IMR-90 (cell line): ENCODE measurements around the gene CCDC63. TPM values are rescaled to one million over a fixed set of nuclear protein-coding genes. Genes with fewer than 3 reads are reported as not detected.

Experiments used
- ATAC-seq: fragments of 200-7000 bp; cut with Tn5 transposase; 2 replicates; pipeline ENCODE4 v1.9.1; 2020; ENCODE audit warnings: low read depth, mild to moderate bottlenecking, moderate library complexity
- BruUV-seq: library from RNA; stranded (reverse); fragments of 400-500 nt; replicated peaks from 2 replicates; lab custom pipeline; 2021; lab: Mats Ljungman, UMichigan
- CTCF ChIA-PET: fragments of 300-600 bp; formaldehyde crosslinking; extraction: SDS; loops from one replicate; lab custom pipeline; 2021; ENCODE audit warnings: antibody characterized with exemption; lab: Yijun Ruan, JAX
- POLR2A ChIA-PET: fragments of 300-600 bp; sonication (Branson Sonifier 250); formaldehyde crosslinking; loops from one replicate; lab custom pipeline; 2022; ENCODE audit warnings: antibody characterized with exemption; ENCODE audit not compliant: unreplicated experiment; lab: Charles Lee
- DNase-seq: peaks from one replicate; pipeline ENCODE4 v3.0.0; 2013
- H2AFZ ChIP-seq: replicated peaks from 2 replicates; pipeline ENCODE3; 2013; ENCODE audit warnings: low read length, mild to moderate bottlenecking; ENCODE audit not compliant: poor library complexity
- H2AK5ac ChIP-seq: 2 replicates; pipeline ENCODE4 v1.6.1; 2013; ENCODE audit warnings: low read depth, low read length, inconsistent platforms
- H2AK9ac ChIP-seq: replicated peaks from 2 replicates; pipeline ENCODE3; 2013; ENCODE audit warnings: mild to moderate bottlenecking, low read depth, low read length, moderate library complexity; ENCODE audit not compliant: poor library complexity
- H2BK120ac ChIP-seq: 2 replicates; pipeline ENCODE4 v1.6.1; 2013; ENCODE audit warnings: low read depth, low read length, inconsistent platforms
- H2BK15ac ChIP-seq: 3 replicates; pipeline ENCODE4 v1.6.1; 2013; ENCODE audit warnings: low read depth, low read length, inconsistent platforms
- H2BK20ac ChIP-seq: 2 replicates; pipeline ENCODE4 v1.6.1; 2013; ENCODE audit warnings: low read depth, mild to moderate bottlenecking, inconsistent platforms, low read length, moderate library complexity
- H2BK5ac ChIP-seq: 2 replicates; pipeline ENCODE4 v1.6.1; 2013; ENCODE audit warnings: mild to moderate bottlenecking, low read depth, low read length, inconsistent platforms; ENCODE audit not compliant: poor library complexity, severe bottlenecking
- H3K14ac ChIP-seq: replicated peaks from 2 replicates; pipeline ENCODE4 v1.6.1; 2013; ENCODE audit warnings: low read depth, low read length, inconsistent platforms
- H3K18ac ChIP-seq: 2 replicates; pipeline ENCODE4 v1.6.1; 2013; ENCODE audit warnings: low read depth, low read length, control low read depth
- H3K23ac ChIP-seq: 2 replicates; pipeline ENCODE4 v1.6.1; 2013; ENCODE audit warnings: low read depth, low read length, inconsistent platforms
- H3K27ac ChIP-seq: 2 replicates; pipeline ENCODE4 v1.5.1; 2013; ENCODE audit warnings: mild to moderate bottlenecking, control low read depth, low read length; ENCODE audit not compliant: insufficient read depth
- H3K27me3 ChIP-seq: 2 replicates; pipeline ENCODE4 v1.6.1; 2013; ENCODE audit warnings: low read length; ENCODE audit not compliant: control insufficient read depth, insufficient read depth
- H3K36me3 ChIP-seq: 2 replicates; pipeline ENCODE4 v1.6.1; 2013; ENCODE audit warnings: low read length, mixed read lengths; ENCODE audit not compliant: control insufficient read depth, insufficient read depth
- H3K4ac ChIP-seq: 2 replicates; pipeline ENCODE4 v1.6.1; 2013; ENCODE audit warnings: low read depth, low read length, inconsistent platforms
- H3K4me1 ChIP-seq: 2 replicates; pipeline ENCODE4 v1.6.1; 2013; ENCODE audit warnings: low read length, mixed read lengths; ENCODE audit not compliant: control insufficient read depth, insufficient read depth
- H3K4me2 ChIP-seq: 2 replicates; pipeline ENCODE4 v1.6.1; 2013; ENCODE audit warnings: low read depth, mild to moderate bottlenecking, control low read depth, low read length, moderate library complexity
- H3K4me3 ChIP-seq: 2 replicates; pipeline ENCODE4 v1.5.1; 2013; ENCODE audit warnings: low read depth, mild to moderate bottlenecking, control low read depth, low read length, moderate library complexity; ENCODE audit not compliant: insufficient read depth
- H3K56ac ChIP-seq: 2 replicates; pipeline ENCODE4 v1.6.1; 2013; ENCODE audit warnings: low read length, inconsistent platforms; ENCODE audit not compliant: insufficient read depth; ENCODE audit errors: extremely low read depth
- H3K79me1 ChIP-seq, 2 experiments: 2 replicates each; pipeline ENCODE4 v1.6.1; 2013; ENCODE audit warnings: low read length in 2 of 2, inconsistent platforms in 1 of 2, low read depth in 1 of 2
- H3K9ac ChIP-seq: 2 replicates; pipeline ENCODE4 v1.6.1; 2013; ENCODE audit warnings: low read depth, low read length, control low read depth
- H3K9me1 ChIP-seq: 2 replicates; pipeline ENCODE4 v1.6.1; 2013; ENCODE audit warnings: low read length, inconsistent platforms; ENCODE audit not compliant: insufficient read depth
- H3K9me3 ChIP-seq: 2 replicates; pipeline ENCODE4 v1.6.1; 2013; ENCODE audit warnings: low read length; ENCODE audit not compliant: control insufficient read depth, insufficient read depth
- H4K20me1 ChIP-seq: 2 replicates; pipeline ENCODE4 v1.6.1; 2013; ENCODE audit warnings: low read length, inconsistent platforms; ENCODE audit not compliant: insufficient read depth
- H4K5ac ChIP-seq: 2 replicates; pipeline ENCODE4 v1.6.1; 2013; ENCODE audit warnings: mild to moderate bottlenecking, low read depth, low read length, control low read depth
- H4K8ac ChIP-seq, 2 experiments: 2 replicates each; pipeline ENCODE4 v1.6.1; 2013; ENCODE audit warnings: low read depth in 2 of 2, low read length in 2 of 2, control low read depth in 1 of 2, inconsistent platforms in 1 of 2
- H4K91ac ChIP-seq: 2 replicates; pipeline ENCODE4 v1.6.1; 2013; ENCODE audit warnings: low read depth, low read length, inconsistent platforms; ENCODE audit not compliant: insufficient read depth
- CHD1 ChIP-seq: IDR thresholded peaks from 2 replicates; pipeline ENCODE4 v1.6.1; 2012; ENCODE audit warnings: low read depth, low read length, improper control_type of control experiment
- ELK1 ChIP-seq: fragments of 150-350 bp; IDR thresholded peaks from 2 replicates; pipeline ENCODE4 v1.6.1; 2016; ENCODE audit warnings: low read depth, mild to moderate bottlenecking, low read length, moderate library complexity, borderline replicate concordance
- MAFK ChIP-seq: IDR thresholded peaks from 2 replicates; pipeline ENCODE4 v1.6.1; 2012; ENCODE audit warnings: low read depth, low read length, improper control_type of control experiment
- MAZ ChIP-seq: IDR thresholded peaks from 2 replicates; pipeline ENCODE4 v1.6.1; 2012; ENCODE audit warnings: low read depth, mild to moderate bottlenecking, low read length, improper control_type of control experiment, moderate library complexity, borderline replicate concordance
- MXI1 ChIP-seq: IDR thresholded peaks from 2 replicates; pipeline ENCODE4 v1.6.1; 2012; ENCODE audit warnings: low read depth, mild to moderate bottlenecking, low read length, moderate library complexity, borderline replicate concordance
- NFE2L2 ChIP-seq: fragments of 150-350 bp; IDR thresholded peaks from 2 replicates; pipeline ENCODE4 v1.6.1; 2016; ENCODE audit warnings: low read depth, mild to moderate bottlenecking, low read length
- RCOR1 ChIP-seq: IDR thresholded peaks from 2 replicates; pipeline ENCODE4 v1.6.1; 2012; ENCODE audit warnings: mild to moderate bottlenecking, low read length, improper control_type of control experiment; ENCODE audit not compliant: insufficient replicate concordance
- RFX5 ChIP-seq: IDR thresholded peaks from 2 replicates; pipeline ENCODE4 v1.8.0; 2012; ENCODE audit warnings: low read depth, mild to moderate bottlenecking, low read length, moderate library complexity
- SMC3 ChIP-seq: fragments of 150-350 bp; IDR thresholded peaks from 2 replicates; pipeline ENCODE4 v1.6.1; 2016; ENCODE audit warnings: low read depth, mild to moderate bottlenecking, antibody characterized with exemption, low read length, moderate library complexity
- WGBS, 2 experiments: methylation state at CpG; one replicate each; pipeline versions ENCODE4 v1.1.5 to v1.1.7; 2013; ENCODE audit warnings: missing lambda C conversion rate in 2 of 2; ENCODE audit not compliant: insufficient read length in 1 of 2; ENCODE audit errors: extremely low coverage in 2 of 2; 5-methylcytosine and 5-hydroxymethylcytosine counted together
- dilution Hi-C: fragments of 300-500 bp; cut with HindIII; formaldehyde crosslinking; loops from one replicate; pipeline ENCODE4 v1.14.3; 2018; ENCODE audit warnings: low sequenced_read_pairs; ENCODE audit not compliant: unreplicated experiment
- in situ Hi-C: fragments of 300-500 bp; cut with MboI; formaldehyde crosslinking; loops from 3 replicates; pipeline ENCODE4 v1.14.3; 2019; ENCODE audit warnings: low sequenced_read_pairs, inconsistent platforms, mixed read lengths
- intact Hi-C: fragments of 100-400 bp; cut with micrococcal nuclease; formaldehyde crosslinking; loops from 2 replicates; pipeline ENCODE4 v1.10.0; 2022
- polyA plus RNA-seq, 3 experiments: library from polyadenylated mRNA; depleted of rRNA; stranded (reverse); fragments of >200 nt; gene quantifications; 2 replicates each; pipeline ENCODE4 v1.2.3, GENCODE V29; 2012; ENCODE audit warnings: low replicate concordance in 1 of 3
- total RNA-seq: library from RNA; depleted of rRNA; stranded (reverse); fragments of >200 nt; gene quantifications from 2 replicates; pipeline ENCODE4 v1.2.3, GENCODE V29; 2012
- TF ChIP-seq, protein P1 (sequence below): fragments of 150-350 bp; IDR thresholded peaks from 2 replicates; pipeline ENCODE4 v1.6.1; 2017; ENCODE audit warnings: mild to moderate bottlenecking, antibody characterized with exemption, low read length, low read depth

The CCDC63 gene
- total and polyA plus RNA-seq, 2 of the 4 experiments (the other 2 are of a cell fraction) = not detected

DNA sequence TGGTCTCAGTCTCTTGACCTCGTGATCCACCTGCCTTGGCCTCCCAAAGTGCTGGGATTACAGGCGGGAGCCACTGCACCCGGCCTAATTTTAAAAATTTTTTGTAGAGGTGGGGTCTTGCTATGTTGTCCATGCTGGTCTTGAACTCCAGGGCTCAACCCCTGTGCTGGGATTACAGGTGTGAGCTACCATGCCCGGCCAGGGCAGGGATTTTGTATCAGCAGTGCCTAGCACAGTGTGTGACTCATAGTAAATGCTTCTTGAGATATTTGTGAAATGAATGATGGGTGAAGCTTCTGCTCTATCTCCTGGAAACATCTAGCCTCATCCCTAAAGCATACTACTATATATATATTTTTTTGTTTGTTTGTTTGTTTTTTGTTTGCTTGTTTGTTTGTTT is 36.5 kb downstream of the CCDC63 start:
- Histone ChIP-seq H2AK5ac (no peak overlapping the region), H3K4ac (no peak overlapping the region), H3K27ac (no peak overlapping the region), H3K23ac (no peak overlapping the region), H4K20me1 (no peaks in the 10 kb centered on the region), H2AFZ (no peak overlapping the region), H2BK5ac (no peak overlapping the region), H4K5ac (no peak overlapping the region), H3K4me3 (no peak overlapping the region), H3K36me3 (no peaks in the 10 kb centered on the region), H3K18ac (no peak overlapping the region), H3K9me1 (no peaks in the 10 kb centered on the region), H2AK9ac (no peak overlapping the region), H4K8ac (no peak overlapping the region), H3K4me2 (no peak overlapping the region), H3K9ac (no peak overlapping the region), H3K27me3 (no peaks in the 10 kb centered on the region), H4K91ac (no peak overlapping the region), H2BK120ac (no peak overlapping the region), H3K9me3 (no peaks in the 10 kb centered on the region), H3K14ac (no peak overlapping the region), H3K56ac (no peak overlapping the region), H2BK20ac (no peak overlapping the region), H2BK15ac (no peak overlapping the region), H3K4me1 (no peaks in the 10 kb centered on the region), H3K79me1 (no peaks in the 10 kb centered on the region)
- no TSS peak for BruUV-seq
- no peak for DNase-seq
- intact Hi-C loops (no loop called here), dilution Hi-C loops (no loop called here), in situ Hi-C loops (loop anchor here (5.0 to 10.0 kb wide), 2 partner anchors 51 to 268 kb away; partner anchors contain the start of gene TCTN1)
- ChIA-PET POLR2A (no interaction called here), CTCF (interaction anchor here (0.6 to 0.7 kb wide), 2 partner anchors 121 to 270 kb away, joined by 5 read pairs; no protein-coding TSS in a partner anchor)
- TF ChIP-seq CHD1 = no peak
- TF ChIP-seq MXI1 = no peak
- TF ChIP-seq ELK1 = no peak
- TF ChIP-seq RCOR1 = no peak
- TF ChIP-seq SMC3 = no peak
- TF ChIP-seq RFX5 = no peak
- TF ChIP-seq, protein P1, sequence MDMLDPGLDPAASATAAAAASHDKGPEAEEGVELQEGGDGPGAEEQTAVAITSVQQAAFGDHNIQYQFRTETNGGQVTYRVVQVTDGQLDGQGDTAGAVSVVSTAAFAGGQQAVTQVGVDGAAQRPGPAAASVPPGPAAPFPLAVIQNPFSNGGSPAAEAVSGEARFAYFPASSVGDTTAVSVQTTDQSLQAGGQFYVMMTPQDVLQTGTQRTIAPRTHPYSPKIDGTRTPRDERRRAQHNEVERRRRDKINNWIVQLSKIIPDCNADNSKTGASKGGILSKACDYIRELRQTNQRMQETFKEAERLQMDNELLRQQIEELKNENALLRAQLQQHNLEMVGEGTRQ = no peak
- TF ChIP-seq NFE2L2 = no peak
- TF ChIP-seq MAFK = no peak
- no peak for TF ChIP-seq MAZ
- no CpG with 5 or more reads among the region's 4 CpGs for WGBS, 2 experiments
- ATAC-seq = no peak
